Measurements from ENCODE around the gene EIF2AK2.

Gene EIF2AK2

GRCh38 chr2:37168217-37168981, 11.6 kb upstream of the EIF2AK2 start:
- H3K27ac ChIP-seq (replicated peaks): no peak overlapping the region
- no peak for TF ChIP-seq REST (IDR thresholded peaks at IDR 0.05; ENCODE audit: insufficient replicate concordance, low read depth)
- TF ChIP-seq CTCF (IDR thresholded peaks at IDR 0.05; ENCODE audit: insufficient read depth, low read length): peak; percentile 43
- peak in 1 of 2 experiments; percentile 54 for DNase-seq (ENCODE audit: low read depth in 1 of 2, low spot score in 1 of 2)
- H3K27me3 ChIP-seq (ENCODE audit: insufficient read depth, poor library complexity, severe bottlenecking): no peaks in the 10 kb centered on the region
- no peak overlapping the region for H3K4me3 ChIP-seq (replicated peaks; ENCODE audit: insufficient read depth, low read length)

- no peak for DNase-seq (ENCODE audit: low read depth in 1 of 2, low spot score in 1 of 2)
- no peak overlapping the region for H3K4me3 ChIP-seq (replicated peaks; ENCODE audit: insufficient read depth, low read length)
- TF ChIP-seq POLR2AphosphoS5 (IDR thresholded peaks at IDR 0.05; ENCODE audit: low read depth) (no peak), SPI1 (IDR thresholded peaks at IDR 0.05; ENCODE audit: borderline replicate concordance, low read depth) (no peak), CTCF (IDR thresholded peaks at IDR 0.05; ENCODE audit: insufficient read depth, low read length) (no peak), GABPA (IDR thresholded peaks at IDR 0.05; ENCODE audit: low read depth) (no peak), REST (IDR thresholded peaks at IDR 0.05; ENCODE audit: insufficient replicate concordance, low read depth) (no peak)
- no peak overlapping the region for H3K27ac ChIP-seq (replicated peaks)
- no peaks in the 10 kb centered on the region for H3K27me3 ChIP-seq (ENCODE audit: insufficient read depth, poor library complexity, severe bottlenecking)
Observed at GRCh38 chr2:37167636-37168180, 10.9 kb upstream of the EIF2AK2 start.

- Histone ChIP-seq H3K4me3 (replicated peaks; ENCODE audit: insufficient read depth, low read length) (no peak overlapping the region), H3K27me3 (ENCODE audit: insufficient read depth, poor library complexity, severe bottlenecking) (no peaks in the 10 kb centered on the region), H3K27ac (replicated peaks) (no peak overlapping the region)
- TF ChIP-seq CTCF (IDR thresholded peaks at IDR 0.05; ENCODE audit: insufficient read depth, low read length): no peak
- TF ChIP-seq REST (IDR thresholded peaks at IDR 0.05; ENCODE audit: insufficient replicate concordance, low read depth): no peak
- no peak for TF ChIP-seq GABPA (IDR thresholded peaks at IDR 0.05; ENCODE audit: low read depth)
- TF ChIP-seq SPI1 (IDR thresholded peaks at IDR 0.05; ENCODE audit: borderline replicate concordance, low read depth): no peak
- TF ChIP-seq POLR2AphosphoS5 (IDR thresholded peaks at IDR 0.05; ENCODE audit: low read depth): no peak
- no peak for DNase-seq (ENCODE audit: low read depth in 1 of 2, low spot score in 1 of 2)
Observed at GRCh38 chr2:37164757-37165156, 8.0 kb upstream of the EIF2AK2 start.
